HG03135 (cell line): ENCODE data around the gene VCL.
"Not testable (repeated sequence)": the region's sequence is repeated elsewhere in the genome, so short reads cannot be mapped to it uniquely, and the experiment has no call there.

Experiments
- ATAC-seq: cut with Tn5 transposase; IDR thresholded peaks from one replicate; pipeline ENCODE4 v1.9.1; 2021; ENCODE audit warnings: mild to moderate bottlenecking, moderate library complexity; ENCODE audit not compliant: unreplicated experiment

Gene VCL

GRCh38 chr10:74099420-74099819 is 101.5 kb downstream of the VCL start:
- ATAC-seq, result no peak

GRCh38 chr10:74099836-74100235 is 101.9 kb downstream of the VCL start:
- ATAC-seq, result no peak

- no peak for ATAC-seq
Measured at GRCh38 chr10:74103560-74104258, 105.8 kb downstream of the VCL start.

GRCh38 chr10:74104480-74104879 is 106.6 kb downstream of the VCL start:
- ATAC-seq, result no peak

GRCh38 chr10:74104996-74105395 is 107.1 kb downstream of the VCL start:
- ATAC-seq, result no peak

- no peak for ATAC-seq
Measured at GRCh38 chr10:74107391-74107790, 109.5 kb downstream of the VCL start.

- no peak for ATAC-seq
Measured at GRCh38 chr10:74109452-74109851, 111.5 kb downstream of the VCL start.

- ATAC-seq, result no peak
Measured at GRCh38 chr10:74110120-74110519, 112.2 kb downstream of the VCL start.

GRCh38 chr10:74111799-74112198 is 113.9 kb downstream of the VCL start:
- ATAC-seq, result no peak

- ATAC-seq, result no peak
Measured at GRCh38 chr10:74113546-74113945, 115.6 kb downstream of the VCL start.

GRCh38 chr10:74114041-74114448 is 116.1 kb downstream of the VCL start:
- no peak for ATAC-seq

- no peak for ATAC-seq
Measured at GRCh38 chr10:74117738-74118137, 119.8 kb downstream of the VCL start.

- no peak for ATAC-seq
Measured at GRCh38 chr10:74118804-74119203, 120.9 kb downstream of the VCL start.

GRCh38 chr10:74120911-74121310 is 123.0 kb downstream of the VCL start:
- no peak for ATAC-seq

GRCh38 chr10:74121368-74121767 is 123.5 kb downstream of the VCL start:
- no peak for ATAC-seq

- ATAC-seq, result no peak
Measured at GRCh38 chr10:74122060-74122459, 124.1 kb downstream of the VCL start.

- ATAC-seq, result no peak
Measured at GRCh38 chr10:74123081-74123480, 125.2 kb downstream of the VCL start.

GRCh38 chr10:74133923-74134820 is 136.3 kb downstream of the VCL start:
- ATAC-seq, result no peak

GRCh38 chr10:74135452-74135851 is 137.5 kb downstream of the VCL start:
- ATAC-seq, result no peak

- ATAC-seq, result no peak
Measured at GRCh38 chr10:74137992-74138391, 140.1 kb downstream of the VCL start.

- ATAC-seq, result not testable (repeated sequence)
Measured at GRCh38 chr10:74138596-74138995, 140.7 kb downstream of the VCL start.

- no peak for ATAC-seq
Measured at GRCh38 chr10:74139981-74140380, 142.1 kb downstream of the VCL start.
